Fibroblast of lung (primary cell): ENCODE results near the gene RACGAP1. TPM values are rescaled to one million over a fixed set of nuclear protein-coding genes. Genes with fewer than 3 reads are reported as not detected.

Experiments
- DNase-seq, 2 donors: peaks; one replicate each; pipeline versions ENCODE4 v3.0.0 to v3.0.0-alpha.2; 2010; ENCODE audit warnings: low read depth in 2 of 2
- H2AFZ ChIP-seq: 2 replicates; pipeline ENCODE4 v1.5.1; 2012; ENCODE audit warnings: low read length, control low read depth, inconsistent platforms
- H3K27ac ChIP-seq: 2 replicates; pipeline ENCODE4 v1.5.1; 2011; ENCODE audit warnings: low read length, control low read depth; ENCODE audit not compliant: insufficient read depth
- H3K27me3 ChIP-seq: 2 replicates; pipeline ENCODE4 v1.5.1; 2011; ENCODE audit warnings: mild to moderate bottlenecking, low read length; ENCODE audit not compliant: control insufficient read depth, insufficient read depth
- H3K36me3 ChIP-seq: 2 replicates; pipeline ENCODE4 v1.5.1; 2011; ENCODE audit warnings: low read length; ENCODE audit not compliant: control insufficient read depth, insufficient read depth
- H3K4me1 ChIP-seq: 2 replicates; pipeline ENCODE4 v1.5.1; 2011; ENCODE audit warnings: low read length; ENCODE audit not compliant: control insufficient read depth, insufficient read depth; ENCODE audit errors: extremely low read depth
- H3K4me2 ChIP-seq: 2 replicates; pipeline ENCODE4 v1.5.1; 2011; ENCODE audit warnings: low read length, control low read depth; ENCODE audit not compliant: insufficient read depth; ENCODE audit errors: extremely low read depth
- H3K4me3 ChIP-seq, 4 experiments: fragments of 200-600 bp in 1 of 4; sonication (generic) in 1 of 4; replicated peaks in 1 of 4; 2 replicates each; pipeline ENCODE4 v1.5.1; 2011 to 2016; ENCODE audit warnings: low read length in 4 of 4, low read depth in 3 of 4, mild to moderate bottlenecking in 3 of 4, control low read depth in 2 of 4, inconsistent platforms in 1 of 4, mixed read lengths in 1 of 4; ENCODE audit not compliant: insufficient read depth in 1 of 4; ENCODE audit errors: control extremely low read depth in 1 of 4
- H3K79me2 ChIP-seq: 2 replicates; pipeline ENCODE4 v1.5.1; 2012; ENCODE audit warnings: mild to moderate bottlenecking, low read length, inconsistent platforms; ENCODE audit not compliant: control insufficient read depth, insufficient read depth
- H3K9ac ChIP-seq: 2 replicates; pipeline ENCODE4 v1.5.1; 2011; ENCODE audit warnings: mild to moderate bottlenecking, low read length, control low read depth; ENCODE audit not compliant: insufficient read depth
- H3K9me3 ChIP-seq: 2 replicates; pipeline ENCODE4 v1.5.1; 2012; ENCODE audit warnings: low read depth, low read length; ENCODE audit not compliant: control insufficient read depth, insufficient read depth
- H4K20me1 ChIP-seq: 2 replicates; pipeline ENCODE4 v1.5.1; 2011; ENCODE audit warnings: low read length; ENCODE audit not compliant: control insufficient read depth, insufficient read depth; ENCODE audit errors: extremely low read depth
- CTCF ChIP-seq, 2 donors: IDR thresholded peaks in 1 of 2; conservative IDR thresholded peaks in 1 of 2; 1 replicate in 1 of 2; 2 replicates in 1 of 2; pipeline ENCODE4 v1.5.1; 2011 to 2012; ENCODE audit warnings: low read length in 2 of 2, control low read depth in 1 of 2, inconsistent platforms in 1 of 2, low read depth in 1 of 2, mild to moderate bottlenecking in 1 of 2
- EZH2 ChIP-seq: IDR thresholded peaks from 2 replicates; pipeline ENCODE4 v1.5.1; 2012; ENCODE audit warnings: low read length, control low read depth, mild to moderate bottlenecking; ENCODE audit errors: missing control alignments
- polyA plus RNA-seq, 2 donors: library from polyadenylated mRNA; depleted of rRNA in 1 of 2; stranded (reverse) in 1 of 2; unstranded in 1 of 2; fragments of >200 nt; gene quantifications; 2 replicates each; pipeline ENCODE4 v1.2.1, GENCODE V29; 2011 to 2012; ENCODE audit warnings: missing spikeins in 1 of 2
- total RNA-seq: library from RNA; depleted of rRNA; stranded (reverse); fragments of >200 nt; gene quantifications from 2 replicates; pipeline ENCODE4 v1.2.1, GENCODE V29; 2014

RACGAP1 gene
- total and polyA plus RNA-seq, 2 donors (not counting 1 experiment from before 2014, with no cell fraction given): 22.9 to 38.1 TPM

- no peak overlapping the region for H3K9ac ChIP-seq
- H3K4me3 ChIP-seq: no peak overlapping the region
- peaks cover 29% of the 10 kb centered on the region for H3K27me3 ChIP-seq
- H2AFZ ChIP-seq: no peak overlapping the region
- no peak overlapping the region for H3K4me2 ChIP-seq
- no peak for DNase-seq
- H4K20me1 ChIP-seq: no peaks in the 10 kb centered on the region
- no peaks in the 10 kb centered on the region for H3K4me1 ChIP-seq
- H3K9me3 ChIP-seq: no peaks in the 10 kb centered on the region
- TF ChIP-seq EZH2: no peak
- TF ChIP-seq CTCF (conservative IDR thresholded peaks at IDR 0.05 in 1 of 2, IDR thresholded peaks at IDR 0.05 in 1 of 2; ENCODE audit: low read depth in 1 of 2, low read length in 2 of 2): no peak
- no peak overlapping the region for H3K27ac ChIP-seq
- no peaks in the 10 kb centered on the region for H3K79me2 ChIP-seq
- H3K36me3 ChIP-seq: no peaks in the 10 kb centered on the region
Measured at GRCh38 chr12:49948866-49949845, 76.1 kb downstream of the RACGAP1 start.

- no peak overlapping the region for H3K9ac ChIP-seq
- no peaks in the 10 kb centered on the region for H3K4me1 ChIP-seq
- H4K20me1 ChIP-seq: no peaks in the 10 kb centered on the region
- no peaks in the 10 kb centered on the region for H3K9me3 ChIP-seq
- H3K36me3 ChIP-seq: no peaks in the 10 kb centered on the region
- no peak overlapping the region for H2AFZ ChIP-seq
- peaks cover 16% of the 10 kb centered on the region for H3K27me3 ChIP-seq
- no peak for DNase-seq
- H3K27ac ChIP-seq: no peak overlapping the region
- H3K79me2 ChIP-seq: no peaks in the 10 kb centered on the region
- no peak overlapping the region for H3K4me2 ChIP-seq
- TF ChIP-seq CTCF (conservative IDR thresholded peaks at IDR 0.05 in 1 of 2, IDR thresholded peaks at IDR 0.05 in 1 of 2; ENCODE audit: low read depth in 1 of 2, low read length in 2 of 2) (no peak), EZH2 (no peak)
- no peak overlapping the region for H3K4me3 ChIP-seq
Measured at GRCh38 chr12:49947593-49948226, 77.6 kb downstream of the RACGAP1 start.

- Histone ChIP-seq H3K4me1 (no peaks in the 10 kb centered on the region), H3K27me3 (peaks cover 11% of the 10 kb centered on the region), H3K27ac (no peak overlapping the region), H3K4me2 (no peak overlapping the region), H3K4me3 (no peak overlapping the region), H4K20me1 (no peaks in the 10 kb centered on the region), H3K79me2 (no peaks in the 10 kb centered on the region), H3K9me3 (no peaks in the 10 kb centered on the region), H2AFZ (no peak overlapping the region), H3K36me3 (no peaks in the 10 kb centered on the region), H3K9ac (no peak overlapping the region)
- no peak for TF ChIP-seq CTCF (conservative IDR thresholded peaks at IDR 0.05 in 1 of 2, IDR thresholded peaks at IDR 0.05 in 1 of 2; ENCODE audit: low read depth in 1 of 2, low read length in 2 of 2)
- TF ChIP-seq EZH2: no peak
- no peak for DNase-seq
Measured at GRCh38 chr12:49946497-49946896, 78.8 kb downstream of the RACGAP1 start.
